WTC11 (cell line): ENCODE results near the gene NDUFS6. TPM values are rescaled to one million over a fixed set of nuclear protein-coding genes. Genes with fewer than 3 reads are reported as not detected.

Experiments
- ATAC-seq: fragments of 200-7000 bp; cut with Tn5 transposase; 2 replicates; pipeline ENCODE4 v1.10.0; 2021; ENCODE audit warnings: mild to moderate bottlenecking, moderate library complexity
- CTCF ChIA-PET: fragments of 300-600 bp; sonication (Branson Sonifier 250); formaldehyde crosslinking; loops from one replicate; lab custom pipeline; 2021; ENCODE audit warnings: antibody characterized with exemption; lab: Charles Lee
- POLR2A ChIA-PET: fragments of 350-600 bp; sonication (Branson Sonifier 250); formaldehyde crosslinking; loops from one replicate; lab custom pipeline; 2021; ENCODE audit warnings: antibody characterized with exemption; lab: Charles Lee
- DNase-seq: peaks from one replicate; pipeline ENCODE4 v3.0.0; 2021; ENCODE audit warnings: low spot score
- H3K27ac Mint-ChIP-seq: 2 replicates; pipeline ENCODE4 v1.8.0; 2021; ENCODE audit warnings: mixed read lengths
- H3K27me3 Mint-ChIP-seq: 2 replicates; pipeline ENCODE4 v1.8.0; 2021; ENCODE audit warnings: low read depth, mild to moderate bottlenecking, moderate library complexity, mixed read lengths
- H3K36me3 Mint-ChIP-seq: 2 replicates; pipeline ENCODE4 v1.8.0; 2021; ENCODE audit warnings: mixed read lengths
- H3K4me1 Mint-ChIP-seq: 2 replicates; pipeline ENCODE4 v1.8.0; 2022; ENCODE audit warnings: mixed read lengths
- H3K4me3 Mint-ChIP-seq: 2 replicates; pipeline ENCODE4 v1.8.0; 2021; ENCODE audit warnings: mild to moderate bottlenecking, moderate library complexity, mixed read lengths
- H3K9me3 Mint-ChIP-seq: 2 replicates; pipeline ENCODE4 v1.8.0; 2021; ENCODE audit warnings: mixed read lengths
- CREM ChIP-seq: sonication (generic); formaldehyde crosslinking; IDR thresholded peaks from 2 replicates; pipeline ENCODE4 v1.8.1; 2022; ENCODE audit warnings: mild to moderate bottlenecking, missing genetic modification reagents, moderate library complexity
- FOXP1 ChIP-seq: sonication (generic); formaldehyde crosslinking; IDR thresholded peaks from 2 replicates; pipeline ENCODE4 v1.8.0; 2022; ENCODE audit warnings: missing genetic modification reagents, mild to moderate bottlenecking, moderate library complexity, borderline replicate concordance
- GTF2I ChIP-seq: fragments of 250-450 bp; sonication (Bioruptor Pico); conservative IDR thresholded peaks from 2 replicates; pipeline ENCODE4 v1.4.0; 2021; ENCODE audit warnings: mild to moderate bottlenecking
- IRF2 ChIP-seq: sonication (generic); formaldehyde crosslinking; IDR thresholded peaks from 2 replicates; pipeline ENCODE4 v1.8.0; 2022; ENCODE audit warnings: low read depth, missing genetic modification reagents, borderline replicate concordance
- JAZF1 ChIP-seq: fragments of 250-450 bp; sonication (Bioruptor Pico); IDR thresholded peaks from 2 replicates; pipeline ENCODE4 v1.9.0; 2021; ENCODE audit warnings: moderate library complexity, mild to moderate bottlenecking, inconsistent platforms
- RORB ChIP-seq: fragments of 250-450 bp; sonication (Bioruptor Pico); IDR thresholded peaks from 2 replicates; pipeline ENCODE4 v1.9.0; 2021; ENCODE audit warnings: mild to moderate bottlenecking
- SOX15 ChIP-seq: fragments of 250-450 bp; sonication (Bioruptor Pico); IDR thresholded peaks from 2 replicates; pipeline ENCODE4 v1.9.0; 2021; ENCODE audit warnings: mild to moderate bottlenecking
- TEAD4 ChIP-seq: sonication (generic); formaldehyde crosslinking; IDR thresholded peaks from 2 replicates; pipeline ENCODE4 v1.8.0; 2022; ENCODE audit warnings: mild to moderate bottlenecking, missing genetic modification reagents
- ZBTB21 ChIP-seq: sonication (generic); formaldehyde crosslinking; IDR thresholded peaks from 2 replicates; pipeline ENCODE4 v1.8.1; 2023; ENCODE audit warnings: mild to moderate bottlenecking, missing genetic modification reagents, borderline replicate concordance
- ZNF121 ChIP-seq: sonication (generic); formaldehyde crosslinking; IDR thresholded peaks from 2 replicates; pipeline ENCODE4 v1.8.0; 2023; ENCODE audit warnings: missing genetic modification reagents
- ZNF138 ChIP-seq: sonication (generic); formaldehyde crosslinking; conservative IDR thresholded peaks from 2 replicates; pipeline ENCODE4 v1.8.1; 2022; ENCODE audit warnings: mild to moderate bottlenecking, moderate library complexity, missing genetic modification reagents
- ZNF219 ChIP-seq: sonication (generic); formaldehyde crosslinking; IDR thresholded peaks from 2 replicates; pipeline ENCODE4 v1.8.0; 2023; ENCODE audit warnings: missing genetic modification reagents, mild to moderate bottlenecking, borderline replicate concordance
- total RNA-seq: library from RNA; stranded (reverse); gene quantifications from 3 replicates; pipeline ENCODE4 v1.2.3, GENCODE V29; 2021
- TF ChIP-seq, protein P1 (sequence below): sonication (generic); formaldehyde crosslinking; IDR thresholded peaks from 2 replicates; pipeline ENCODE4 v1.8.1; 2022; ENCODE audit warnings: low read depth, missing genetic modification reagents, borderline replicate concordance
- TF ChIP-seq, protein P2 (sequence below): sonication (generic); formaldehyde crosslinking; IDR thresholded peaks from 2 replicates; pipeline ENCODE4 v1.8.1; 2022; ENCODE audit warnings: missing genetic modification reagents, borderline replicate concordance
- TF ChIP-seq, protein P3 (sequence below): sonication (generic); formaldehyde crosslinking; IDR thresholded peaks from 2 replicates; pipeline ENCODE4 v1.8.0; 2023; ENCODE audit warnings: mild to moderate bottlenecking, missing genetic modification reagents
- TF ChIP-seq, protein P4 (sequence below): sonication (generic); formaldehyde crosslinking; IDR thresholded peaks from 2 replicates; pipeline ENCODE4 v1.8.1; 2023; ENCODE audit warnings: mild to moderate bottlenecking, missing genetic modification reagents, borderline replicate concordance
- TF ChIP-seq, protein P5 (sequence below): fragments of 250-450 bp; sonication (Bioruptor Pico); IDR thresholded peaks from 2 replicates; pipeline ENCODE4 v1.9.0; 2021; ENCODE audit warnings: moderate library complexity, mild to moderate bottlenecking, inconsistent platforms, borderline replicate concordance
- TF ChIP-seq, protein P6 (sequence below): fragments of 200-600 bp; IDR thresholded peaks from 2 replicates; pipeline ENCODE4 v1.8.0; 2022; ENCODE audit warnings: antibody characterized with exemption
- TF ChIP-seq, protein P7 (sequence below): sonication (generic); formaldehyde crosslinking; IDR thresholded peaks from 2 replicates; pipeline ENCODE4 v1.8.1; 2022; ENCODE audit warnings: mild to moderate bottlenecking, missing genetic modification reagents, moderate library complexity, borderline replicate concordance
- TF ChIP-seq, protein P8 (sequence below): sonication (generic); formaldehyde crosslinking; IDR thresholded peaks from 2 replicates; pipeline ENCODE4 v1.8.1; 2023; ENCODE audit warnings: mild to moderate bottlenecking, moderate library complexity, missing genetic modification reagents

Gene NDUFS6
- total RNA-seq, 1 experiment from 2014 or later = 84.3 TPM

DNA sequence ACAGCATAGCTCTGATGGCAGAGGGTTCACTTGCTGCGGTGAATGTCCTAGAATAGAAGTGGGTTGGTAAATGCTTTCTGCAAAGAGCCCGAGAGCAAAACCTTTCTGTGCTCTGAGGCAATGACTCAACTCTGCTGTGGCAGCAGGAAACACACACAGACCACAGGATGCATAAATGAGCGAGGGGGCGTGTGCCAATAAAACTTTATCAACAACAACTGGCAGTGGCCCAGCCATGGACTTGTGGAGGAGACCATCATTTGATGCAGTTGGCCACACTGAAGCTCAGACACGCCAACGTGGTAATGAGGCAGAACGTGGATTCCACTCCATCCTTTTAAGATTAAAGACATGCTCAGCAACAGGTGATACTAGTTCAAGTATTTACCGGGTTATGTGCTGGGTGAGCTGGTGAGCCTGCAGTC, 8.4 kb upstream of the NDUFS6 start:
- DNase-seq (no peak), ATAC-seq (no peak)
- Mint-ChIP-seq H3K27ac (peak overlapping the region; percentile 60; the same call in 1 of the 2 replicates), H3K9me3 (no peaks in the 10 kb centered on the region), H3K36me3 (peaks cover 12% of the 10 kb centered on the region)
- CTCF ChIA-PET = interaction anchor here (1.0 kb wide), 1 partner anchor 29 kb away, joined by 3 read pairs; no protein-coding TSS in a partner anchor
- POLR2A ChIA-PET = no interaction called here
- TF ChIP-seq, protein P1, sequence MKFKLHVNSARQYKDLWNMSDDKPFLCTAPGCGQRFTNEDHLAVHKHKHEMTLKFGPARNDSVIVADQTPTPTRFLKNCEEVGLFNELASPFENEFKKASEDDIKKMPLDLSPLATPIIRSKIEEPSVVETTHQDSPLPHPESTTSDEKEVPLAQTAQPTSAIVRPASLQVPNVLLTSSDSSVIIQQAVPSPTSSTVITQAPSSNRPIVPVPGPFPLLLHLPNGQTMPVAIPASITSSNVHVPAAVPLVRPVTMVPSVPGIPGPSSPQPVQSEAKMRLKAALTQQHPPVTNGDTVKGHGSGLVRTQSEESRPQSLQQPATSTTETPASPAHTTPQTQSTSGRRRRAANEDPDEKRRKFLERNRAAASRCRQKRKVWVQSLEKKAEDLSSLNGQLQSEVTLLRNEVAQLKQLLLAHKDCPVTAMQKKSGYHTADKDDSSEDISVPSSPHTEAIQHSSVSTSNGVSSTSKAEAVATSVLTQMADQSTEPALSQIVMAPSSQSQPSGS (CRISPR knock-in tag) = no peak
- no peak for TF ChIP-seq GTF2I (CRISPR knock-in tag)
- no peak for TF ChIP-seq ZNF138 (CRISPR knock-in tag)
- TF ChIP-seq ZNF219 (CRISPR knock-in tag) = no peak
- TF ChIP-seq RORB (CRISPR knock-in tag) = no peak
- TF ChIP-seq TEAD4 (CRISPR knock-in tag) = no peak
- TF ChIP-seq FOXP1 (CRISPR knock-in tag) = no peak
- TF ChIP-seq ZNF121 (CRISPR knock-in tag) = no peak
- no peak for TF ChIP-seq SOX15
- no peak for TF ChIP-seq JAZF1 (CRISPR knock-in tag)
- TF ChIP-seq IRF2 (CRISPR knock-in tag) = no peak
- TF ChIP-seq, protein P2, sequence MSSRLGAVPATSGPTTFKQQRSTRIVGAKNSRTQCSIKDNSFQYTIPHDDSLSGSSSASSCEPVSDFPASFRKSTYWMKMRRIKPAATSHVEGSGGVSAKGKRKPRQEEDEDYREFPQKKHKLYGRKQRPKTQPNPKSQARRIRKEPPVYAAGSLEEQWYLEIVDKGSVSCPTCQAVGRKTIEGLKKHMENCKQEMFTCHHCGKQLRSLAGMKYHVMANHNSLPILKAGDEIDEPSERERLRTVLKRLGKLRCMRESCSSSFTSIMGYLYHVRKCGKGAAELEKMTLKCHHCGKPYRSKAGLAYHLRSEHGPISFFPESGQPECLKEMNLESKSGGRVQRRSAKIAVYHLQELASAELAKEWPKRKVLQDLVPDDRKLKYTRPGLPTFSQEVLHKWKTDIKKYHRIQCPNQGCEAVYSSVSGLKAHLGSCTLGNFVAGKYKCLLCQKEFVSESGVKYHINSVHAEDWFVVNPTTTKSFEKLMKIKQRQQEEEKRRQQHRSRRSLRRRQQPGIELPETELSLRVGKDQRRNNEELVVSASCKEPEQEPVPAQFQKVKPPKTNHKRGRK (CRISPR knock-in tag) = no peak
- no peak for TF ChIP-seq ZBTB21 (CRISPR knock-in tag)
- TF ChIP-seq, protein P3, sequence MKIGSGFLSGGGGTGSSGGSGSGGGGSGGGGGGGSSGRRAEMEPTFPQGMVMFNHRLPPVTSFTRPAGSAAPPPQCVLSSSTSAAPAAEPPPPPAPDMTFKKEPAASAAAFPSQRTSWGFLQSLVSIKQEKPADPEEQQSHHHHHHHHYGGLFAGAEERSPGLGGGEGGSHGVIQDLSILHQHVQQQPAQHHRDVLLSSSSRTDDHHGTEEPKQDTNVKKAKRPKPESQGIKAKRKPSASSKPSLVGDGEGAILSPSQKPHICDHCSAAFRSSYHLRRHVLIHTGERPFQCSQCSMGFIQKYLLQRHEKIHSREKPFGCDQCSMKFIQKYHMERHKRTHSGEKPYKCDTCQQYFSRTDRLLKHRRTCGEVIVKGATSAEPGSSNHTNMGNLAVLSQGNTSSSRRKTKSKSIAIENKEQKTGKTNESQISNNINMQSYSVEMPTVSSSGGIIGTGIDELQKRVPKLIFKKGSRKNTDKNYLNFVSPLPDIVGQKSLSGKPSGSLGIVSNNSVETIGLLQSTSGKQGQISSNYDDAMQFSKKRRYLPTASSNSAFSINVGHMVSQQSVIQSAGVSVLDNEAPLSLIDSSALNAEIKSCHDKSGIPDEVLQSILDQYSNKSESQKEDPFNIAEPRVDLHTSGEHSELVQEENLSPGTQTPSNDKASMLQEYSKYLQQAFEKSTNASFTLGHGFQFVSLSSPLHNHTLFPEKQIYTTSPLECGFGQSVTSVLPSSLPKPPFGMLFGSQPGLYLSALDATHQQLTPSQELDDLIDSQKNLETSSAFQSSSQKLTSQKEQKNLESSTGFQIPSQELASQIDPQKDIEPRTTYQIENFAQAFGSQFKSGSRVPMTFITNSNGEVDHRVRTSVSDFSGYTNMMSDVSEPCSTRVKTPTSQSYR = no peak
- TF ChIP-seq, protein P4, sequence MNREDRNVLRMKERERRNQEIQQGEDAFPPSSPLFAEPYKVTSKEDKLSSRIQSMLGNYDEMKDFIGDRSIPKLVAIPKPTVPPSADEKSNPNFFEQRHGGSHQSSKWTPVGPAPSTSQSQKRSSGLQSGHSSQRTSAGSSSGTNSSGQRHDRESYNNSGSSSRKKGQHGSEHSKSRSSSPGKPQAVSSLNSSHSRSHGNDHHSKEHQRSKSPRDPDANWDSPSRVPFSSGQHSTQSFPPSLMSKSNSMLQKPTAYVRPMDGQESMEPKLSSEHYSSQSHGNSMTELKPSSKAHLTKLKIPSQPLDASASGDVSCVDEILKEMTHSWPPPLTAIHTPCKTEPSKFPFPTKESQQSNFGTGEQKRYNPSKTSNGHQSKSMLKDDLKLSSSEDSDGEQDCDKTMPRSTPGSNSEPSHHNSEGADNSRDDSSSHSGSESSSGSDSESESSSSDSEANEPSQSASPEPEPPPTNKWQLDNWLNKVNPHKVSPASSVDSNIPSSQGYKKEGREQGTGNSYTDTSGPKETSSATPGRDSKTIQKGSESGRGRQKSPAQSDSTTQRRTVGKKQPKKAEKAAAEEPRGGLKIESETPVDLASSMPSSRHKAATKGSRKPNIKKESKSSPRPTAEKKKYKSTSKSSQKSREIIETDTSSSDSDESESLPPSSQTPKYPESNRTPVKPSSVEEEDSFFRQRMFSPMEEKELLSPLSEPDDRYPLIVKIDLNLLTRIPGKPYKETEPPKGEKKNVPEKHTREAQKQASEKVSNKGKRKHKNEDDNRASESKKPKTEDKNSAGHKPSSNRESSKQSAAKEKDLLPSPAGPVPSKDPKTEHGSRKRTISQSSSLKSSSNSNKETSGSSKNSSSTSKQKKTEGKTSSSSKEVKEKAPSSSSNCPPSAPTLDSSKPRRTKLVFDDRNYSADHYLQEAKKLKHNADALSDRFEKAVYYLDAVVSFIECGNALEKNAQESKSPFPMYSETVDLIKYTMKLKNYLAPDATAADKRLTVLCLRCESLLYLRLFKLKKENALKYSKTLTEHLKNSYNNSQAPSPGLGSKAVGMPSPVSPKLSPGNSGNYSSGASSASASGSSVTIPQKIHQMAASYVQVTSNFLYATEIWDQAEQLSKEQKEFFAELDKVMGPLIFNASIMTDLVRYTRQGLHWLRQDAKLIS (CRISPR knock-in tag) = no peak
- TF ChIP-seq, all 79 proteins: peak for 0
- Mint-ChIP-seq H3K4me3 (no peak overlapping the region), H3K4me1 (peaks cover 32% of the 10 kb centered on the region), H3K27me3 (no peaks in the 10 kb centered on the region)

DNA sequence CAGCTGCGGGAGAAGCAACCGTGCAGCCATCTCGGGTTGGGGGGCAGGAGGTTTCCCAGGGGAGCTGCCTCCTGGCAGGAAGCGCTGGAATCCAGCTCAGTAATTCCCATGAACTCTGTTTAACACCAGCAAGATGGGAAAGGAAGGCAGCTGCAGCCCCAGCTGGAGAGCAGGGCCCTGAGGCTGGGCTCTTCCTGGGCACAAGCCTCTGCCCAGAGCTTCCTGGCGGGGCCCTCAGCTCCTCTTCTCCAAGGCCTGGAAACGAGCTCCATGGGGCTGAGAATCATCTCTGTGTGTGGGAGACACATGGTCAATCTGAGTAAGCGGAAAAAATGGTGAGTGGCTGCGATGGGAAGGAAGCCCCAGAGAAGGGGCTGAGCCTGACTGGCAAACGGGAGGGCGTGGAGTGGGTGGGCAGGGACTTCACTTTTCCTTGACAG, 7.9 kb upstream of the NDUFS6 start:
- ATAC-seq = no peak
- Mint-ChIP-seq H3K4me3 (no peak overlapping the region), H3K9me3 (no peaks in the 10 kb centered on the region), H3K27ac (no peak overlapping the region; the same call in 1 of the 2 replicates), H3K4me1 (peaks cover 34% of the 10 kb centered on the region), H3K27me3 (no peaks in the 10 kb centered on the region), H3K36me3 (peaks cover 16% of the 10 kb centered on the region)
- ChIA-PET CTCF (interaction anchor here (1.0 kb wide), 1 partner anchor 30 kb away, joined by 3 read pairs; no protein-coding TSS in a partner anchor), POLR2A (no interaction called here)
- no peak for DNase-seq
- TF ChIP-seq RORB (CRISPR knock-in tag) (no peak), CREM (CRISPR knock-in tag) (no peak)
- TF ChIP-seq, protein P5, sequence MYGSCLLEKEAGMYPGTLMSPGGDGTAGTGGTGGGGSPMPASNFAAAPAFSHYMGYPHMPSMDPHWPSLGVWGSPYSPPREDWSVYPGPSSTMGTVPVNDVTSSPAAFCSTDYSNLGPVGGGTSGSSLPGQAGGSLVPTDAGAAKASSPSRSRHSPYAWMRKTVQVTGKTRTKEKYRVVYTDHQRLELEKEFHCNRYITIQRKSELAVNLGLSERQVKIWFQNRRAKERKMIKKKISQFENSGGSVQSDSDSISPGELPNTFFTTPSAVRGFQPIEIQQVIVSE (CRISPR knock-in tag) = no peak
- TF ChIP-seq, protein P6, sequence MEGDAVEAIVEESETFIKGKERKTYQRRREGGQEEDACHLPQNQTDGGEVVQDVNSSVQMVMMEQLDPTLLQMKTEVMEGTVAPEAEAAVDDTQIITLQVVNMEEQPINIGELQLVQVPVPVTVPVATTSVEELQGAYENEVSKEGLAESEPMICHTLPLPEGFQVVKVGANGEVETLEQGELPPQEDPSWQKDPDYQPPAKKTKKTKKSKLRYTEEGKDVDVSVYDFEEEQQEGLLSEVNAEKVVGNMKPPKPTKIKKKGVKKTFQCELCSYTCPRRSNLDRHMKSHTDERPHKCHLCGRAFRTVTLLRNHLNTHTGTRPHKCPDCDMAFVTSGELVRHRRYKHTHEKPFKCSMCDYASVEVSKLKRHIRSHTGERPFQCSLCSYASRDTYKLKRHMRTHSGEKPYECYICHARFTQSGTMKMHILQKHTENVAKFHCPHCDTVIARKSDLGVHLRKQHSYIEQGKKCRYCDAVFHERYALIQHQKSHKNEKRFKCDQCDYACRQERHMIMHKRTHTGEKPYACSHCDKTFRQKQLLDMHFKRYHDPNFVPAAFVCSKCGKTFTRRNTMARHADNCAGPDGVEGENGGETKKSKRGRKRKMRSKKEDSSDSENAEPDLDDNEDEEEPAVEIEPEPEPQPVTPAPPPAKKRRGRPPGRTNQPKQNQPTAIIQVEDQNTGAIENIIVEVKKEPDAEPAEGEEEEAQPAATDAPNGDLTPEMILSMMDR = no peak
- TF ChIP-seq, protein P7, sequence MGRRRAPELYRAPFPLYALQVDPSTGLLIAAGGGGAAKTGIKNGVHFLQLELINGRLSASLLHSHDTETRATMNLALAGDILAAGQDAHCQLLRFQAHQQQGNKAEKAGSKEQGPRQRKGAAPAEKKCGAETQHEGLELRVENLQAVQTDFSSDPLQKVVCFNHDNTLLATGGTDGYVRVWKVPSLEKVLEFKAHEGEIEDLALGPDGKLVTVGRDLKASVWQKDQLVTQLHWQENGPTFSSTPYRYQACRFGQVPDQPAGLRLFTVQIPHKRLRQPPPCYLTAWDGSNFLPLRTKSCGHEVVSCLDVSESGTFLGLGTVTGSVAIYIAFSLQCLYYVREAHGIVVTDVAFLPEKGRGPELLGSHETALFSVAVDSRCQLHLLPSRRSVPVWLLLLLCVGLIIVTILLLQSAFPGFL (CRISPR knock-in tag) = no peak
- TF ChIP-seq, protein P8, sequence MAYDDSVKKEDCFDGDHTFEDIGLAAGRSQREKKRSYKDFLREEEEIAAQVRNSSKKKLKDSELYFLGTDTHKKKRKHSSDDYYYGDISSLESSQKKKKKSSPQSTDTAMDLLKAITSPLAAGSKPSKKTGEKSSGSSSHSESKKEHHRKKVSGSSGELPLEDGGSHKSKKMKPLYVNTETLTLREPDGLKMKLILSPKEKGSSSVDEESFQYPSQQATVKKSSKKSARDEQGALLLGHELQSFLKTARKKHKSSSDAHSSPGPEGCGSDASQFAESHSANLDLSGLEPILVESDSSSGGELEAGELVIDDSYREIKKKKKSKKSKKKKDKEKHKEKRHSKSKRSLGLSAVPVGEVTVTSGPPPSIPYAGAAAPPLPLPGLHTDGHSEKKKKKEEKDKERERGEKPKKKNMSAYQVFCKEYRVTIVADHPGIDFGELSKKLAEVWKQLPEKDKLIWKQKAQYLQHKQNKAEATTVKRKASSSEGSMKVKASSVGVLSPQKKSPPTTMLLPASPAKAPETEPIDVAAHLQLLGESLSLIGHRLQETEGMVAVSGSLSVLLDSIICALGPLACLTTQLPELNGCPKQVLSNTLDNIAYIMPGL (CRISPR knock-in tag) = no peak
